Endothelial cell (in vitro differentiated cells): ENCODE measurements around the gene SNCB. TPM values are rescaled to one million over a fixed set of nuclear protein-coding genes. Genes with fewer than 3 reads are reported as not detected.

Experiments used
- DNase-seq: peaks from one replicate; pipeline ENCODE4 v3.0.0; 2021; ENCODE audit warnings: low spot score
- H3K27ac Mint-ChIP-seq: one replicate; pipeline ENCODE4 v1.8.0; 2021; ENCODE audit warnings: mixed read lengths, inconsistent platforms; ENCODE audit not compliant: unreplicated experiment
- H3K27me3 Mint-ChIP-seq: one replicate; pipeline ENCODE4 v1.8.0; 2021; ENCODE audit warnings: mild to moderate bottlenecking, moderate library complexity, mixed read lengths, inconsistent platforms; ENCODE audit not compliant: unreplicated experiment
- H3K36me3 Mint-ChIP-seq: one replicate; pipeline ENCODE4 v1.8.0; 2021; ENCODE audit warnings: mild to moderate bottlenecking, low read depth, mixed read lengths, inconsistent platforms; ENCODE audit not compliant: unreplicated experiment
- H3K4me1 Mint-ChIP-seq: one replicate; pipeline ENCODE4 v1.8.0; 2021; ENCODE audit warnings: mild to moderate bottlenecking, mixed read lengths, inconsistent platforms; ENCODE audit not compliant: unreplicated experiment
- H3K4me3 Mint-ChIP-seq: one replicate; pipeline ENCODE4 v1.8.0; 2021; ENCODE audit warnings: mild to moderate bottlenecking, mixed read lengths, inconsistent platforms; ENCODE audit not compliant: unreplicated experiment
- H3K9me3 Mint-ChIP-seq: one replicate; pipeline ENCODE4 v1.8.0; 2021; ENCODE audit warnings: mixed read lengths, inconsistent platforms; ENCODE audit not compliant: unreplicated experiment
- long read RNA-seq: library from polyadenylated mRNA; unstranded; transcript quantifications from one replicate; pipeline ENCODE4 v2.0.0, GENCODE V29; 2020; ENCODE audit not compliant: unreplicated experiment
- total RNA-seq: library from RNA; stranded (reverse); fragmentation: NEBNext Ultra II Directional; extraction: Animal tissue kit (Norgen Biotek cat#: 25700); gene quantifications from one replicate; pipeline ENCODE4 v1.2.1, GENCODE V29; 2021; ENCODE audit not compliant: unreplicated experiment
- TF ChIP-seq, protein P1 (sequence below): fragments of 200-600 bp; sonication (generic); IDR thresholded peaks from one replicate; pipeline ENCODE4 v1.5.0; 2021; ENCODE audit warnings: antibody characterized with exemption; ENCODE audit not compliant: unreplicated experiment

SNCB gene
- total RNA-seq: 0.80 TPM
- long read RNA-seq, partial matches to known transcripts: 0 of 1 reads
- long read RNA-seq, other reads (novel, unspliced or antisense): 0 of 1 reads

DNA sequence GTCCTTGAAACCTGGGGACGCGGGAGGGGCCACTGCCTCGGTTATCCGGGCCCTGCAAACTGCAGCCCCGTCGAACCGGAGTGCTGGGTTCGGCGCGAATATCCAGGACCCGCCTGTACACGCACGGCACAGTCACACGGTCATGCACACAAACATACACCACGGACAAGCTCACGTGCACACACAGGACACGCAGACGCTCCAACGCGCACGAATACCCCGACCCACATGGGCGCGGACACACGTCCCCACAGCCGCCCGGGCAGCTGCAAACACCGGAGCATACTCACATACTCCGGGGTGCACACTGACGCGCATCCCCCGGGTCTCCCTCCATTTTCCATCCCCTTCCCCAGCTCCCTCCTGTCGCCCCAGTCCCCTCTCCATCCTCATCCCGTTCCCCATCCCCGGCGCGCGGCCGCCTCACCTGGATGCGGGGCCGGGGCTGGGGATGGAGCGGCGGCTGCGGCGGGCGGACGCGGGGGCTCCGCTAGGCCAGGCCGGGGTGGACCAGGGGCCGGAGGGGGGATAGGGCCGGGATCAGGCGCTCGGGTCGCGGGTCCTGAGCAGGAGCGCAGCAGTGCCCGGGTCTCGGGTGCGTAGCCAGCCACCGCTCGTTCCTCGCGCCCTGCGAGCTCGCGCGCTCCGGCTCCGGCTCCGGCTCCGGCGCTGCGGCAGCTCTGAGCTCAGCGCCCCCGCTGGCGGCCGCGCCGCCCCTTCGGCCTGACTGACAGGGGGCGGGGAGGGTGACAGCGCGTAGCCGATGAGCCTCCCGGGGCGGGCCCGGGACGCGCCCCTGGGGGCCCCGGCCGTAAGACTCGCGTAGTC lies at the start of gene SNCB, which contains the start of gene EIF4E1B:
Gene SNCB, minus strand, starts transcription at position 682 of the 828 bp plus-strand sequence. CDS start 880 bp downstream, outside the sequence.
Gene EIF4E1B, plus strand, starts transcription at position 823 of the 828 bp plus-strand sequence. CDS start 12,113 bp downstream, outside the sequence.
- peak within 1 kb of the TSS; percentile 9 for H3K27ac Mint-ChIP-seq
- peak within 1 kb of the TSS; percentile 82 for H3K4me3 Mint-ChIP-seq
- peaks cover 3% of the 10 kb centered on the region for H3K9me3 Mint-ChIP-seq
- peaks cover 16% of the 10 kb centered on the region for H3K4me1 Mint-ChIP-seq
- no peaks in the 10 kb centered on the region for H3K36me3 Mint-ChIP-seq
- H3K27me3 Mint-ChIP-seq: peaks cover 11% of the 10 kb centered on the region
- DNase-seq: peak; percentile 71
- TF ChIP-seq, protein P1, sequence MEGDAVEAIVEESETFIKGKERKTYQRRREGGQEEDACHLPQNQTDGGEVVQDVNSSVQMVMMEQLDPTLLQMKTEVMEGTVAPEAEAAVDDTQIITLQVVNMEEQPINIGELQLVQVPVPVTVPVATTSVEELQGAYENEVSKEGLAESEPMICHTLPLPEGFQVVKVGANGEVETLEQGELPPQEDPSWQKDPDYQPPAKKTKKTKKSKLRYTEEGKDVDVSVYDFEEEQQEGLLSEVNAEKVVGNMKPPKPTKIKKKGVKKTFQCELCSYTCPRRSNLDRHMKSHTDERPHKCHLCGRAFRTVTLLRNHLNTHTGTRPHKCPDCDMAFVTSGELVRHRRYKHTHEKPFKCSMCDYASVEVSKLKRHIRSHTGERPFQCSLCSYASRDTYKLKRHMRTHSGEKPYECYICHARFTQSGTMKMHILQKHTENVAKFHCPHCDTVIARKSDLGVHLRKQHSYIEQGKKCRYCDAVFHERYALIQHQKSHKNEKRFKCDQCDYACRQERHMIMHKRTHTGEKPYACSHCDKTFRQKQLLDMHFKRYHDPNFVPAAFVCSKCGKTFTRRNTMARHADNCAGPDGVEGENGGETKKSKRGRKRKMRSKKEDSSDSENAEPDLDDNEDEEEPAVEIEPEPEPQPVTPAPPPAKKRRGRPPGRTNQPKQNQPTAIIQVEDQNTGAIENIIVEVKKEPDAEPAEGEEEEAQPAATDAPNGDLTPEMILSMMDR: no peak

DNA sequence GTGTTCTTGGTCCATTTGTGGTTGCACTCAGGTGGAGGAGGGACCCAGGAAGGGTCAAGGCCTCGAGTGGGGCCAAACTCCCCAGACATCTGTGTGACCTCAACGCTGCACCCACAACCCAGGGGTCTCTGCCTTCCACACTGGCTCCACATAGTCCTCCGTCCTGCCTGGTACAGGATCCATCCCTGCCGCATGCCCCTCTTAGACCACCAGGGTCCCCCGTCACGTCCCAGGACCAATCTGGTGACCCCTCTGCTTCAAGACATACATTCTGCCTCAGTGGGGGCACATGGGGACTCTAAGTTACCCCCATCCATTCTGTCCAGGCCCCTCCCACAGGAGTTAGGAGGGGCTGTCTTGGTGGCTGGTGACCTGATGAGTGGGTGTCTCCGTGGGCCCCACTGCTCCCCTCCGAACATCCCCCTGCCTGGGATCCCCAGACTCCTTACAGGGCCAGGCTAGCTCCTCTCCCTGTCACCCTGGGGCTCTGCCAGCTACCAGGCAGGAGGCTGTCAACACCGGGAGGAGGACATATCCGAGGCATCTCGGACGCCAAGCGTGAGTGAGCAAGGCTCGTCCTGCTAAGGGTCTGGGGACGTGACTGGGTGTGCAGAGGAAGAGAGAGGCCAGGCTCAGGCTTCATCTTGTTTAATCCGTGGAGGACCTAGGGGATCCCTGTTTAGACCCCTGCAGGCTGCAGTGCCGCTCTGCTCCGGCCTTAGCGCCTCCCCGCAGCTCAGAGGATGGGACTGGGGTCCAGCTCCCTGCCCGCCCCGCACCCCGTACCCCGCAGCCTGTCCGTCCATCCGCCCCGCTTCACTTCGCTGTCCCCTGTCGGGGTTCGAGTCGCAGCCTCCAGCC lies 49.3 kb upstream of the SNCB start:
- no peak for DNase-seq
- H3K4me3 Mint-ChIP-seq: no peak overlapping the region
- H3K9me3 Mint-ChIP-seq: no peaks in the 10 kb centered on the region
- H3K27me3 Mint-ChIP-seq: peaks cover 4% of the 10 kb centered on the region
- H3K27ac Mint-ChIP-seq: no peak overlapping the region
- TF ChIP-seq, protein P1: no peak
- H3K36me3 Mint-ChIP-seq: no peaks in the 10 kb centered on the region
- H3K4me1 Mint-ChIP-seq: no peaks in the 10 kb centered on the region

DNA sequence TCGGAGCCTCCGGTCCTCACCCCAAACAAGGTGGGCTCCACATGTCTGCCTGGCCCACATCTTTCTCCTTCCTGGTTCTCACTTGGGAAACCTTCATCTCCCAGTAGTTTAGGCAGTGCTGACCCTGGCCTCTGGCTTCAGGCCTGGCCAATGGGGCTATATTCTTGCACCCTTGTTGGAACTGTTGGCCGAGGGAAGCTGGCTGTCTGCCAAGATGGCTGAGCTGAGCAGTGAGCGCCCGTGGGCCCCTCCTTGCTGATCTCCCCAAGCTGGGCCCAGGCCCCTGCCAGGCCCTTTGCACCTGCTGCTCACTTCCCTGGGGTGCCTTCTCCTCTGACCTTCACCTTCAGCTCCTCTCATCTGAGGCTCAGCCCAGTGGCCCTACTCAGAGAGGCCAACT lies 48.2 kb upstream of the SNCB start:
- no peak overlapping the region for H3K27ac Mint-ChIP-seq
- H3K27me3 Mint-ChIP-seq: peaks cover 4% of the 10 kb centered on the region

DNA sequence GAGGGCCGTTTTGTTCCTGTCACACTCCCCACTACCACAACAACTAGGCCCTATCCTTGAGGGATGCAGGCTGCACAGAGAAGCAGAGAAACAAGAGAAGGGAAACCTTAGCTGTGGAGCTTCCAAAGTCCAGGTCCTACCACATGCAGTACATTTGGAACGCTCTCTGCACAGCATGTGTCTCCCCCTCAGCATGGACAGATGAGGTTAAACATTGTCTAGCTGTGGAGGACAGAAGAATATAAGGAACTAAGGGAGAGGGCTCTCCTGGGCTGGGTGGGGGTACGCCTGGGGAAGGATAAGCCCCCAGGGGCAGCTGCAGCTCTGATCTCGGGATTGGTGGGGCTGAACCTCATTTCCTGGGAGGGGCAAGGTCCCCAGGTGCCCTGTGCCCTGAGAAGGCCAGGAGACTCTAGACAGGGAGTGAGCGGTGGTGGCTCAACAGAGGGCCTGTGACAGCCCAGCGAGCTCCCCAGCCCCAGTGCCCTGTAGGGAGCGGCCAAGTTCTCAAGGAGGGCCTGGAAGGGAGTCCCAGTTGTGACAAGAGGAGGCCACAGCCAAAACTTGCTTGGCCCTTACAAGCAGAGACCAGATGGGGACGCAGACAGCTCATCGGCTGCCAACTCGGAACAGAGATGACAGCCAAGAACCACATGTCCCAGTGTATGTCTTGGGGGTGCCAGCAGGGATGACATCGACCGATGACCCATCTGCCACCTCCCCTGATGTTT lies 47.0 kb upstream of the SNCB start:
- Mint-ChIP-seq H3K9me3 (no peaks in the 10 kb centered on the region), H3K36me3 (no peaks in the 10 kb centered on the region), H3K27ac (no peak overlapping the region), H3K4me3 (no peak overlapping the region), H3K4me1 (no peaks in the 10 kb centered on the region), H3K27me3 (peaks cover 4% of the 10 kb centered on the region)
- DNase-seq: no peak
- TF ChIP-seq, protein P1: no peak

More for the DNA sequence above, 48.2 kb upstream of the SNCB start:
- no peak for DNase-seq
- Mint-ChIP-seq H3K4me3 (no peak overlapping the region), H3K36me3 (no peaks in the 10 kb centered on the region), H3K9me3 (no peaks in the 10 kb centered on the region), H3K4me1 (no peaks in the 10 kb centered on the region)
- TF ChIP-seq, protein P1: no peak
